CD4-positive, alpha-beta T cell treated with Interleukin-17A for 4 hours (primary cell): Measurements from ENCODE around the gene CHD1.
A peak's percentile ranks its signal among the peaks of the same experiment; 100 is the strongest.

Experiments used
- DNase-seq: peaks from one replicate; pipeline ENCODE4 v3.0.0-alpha.2; 2020; ENCODE audit warnings: mixed read lengths

The CHD1 gene

DNA sequence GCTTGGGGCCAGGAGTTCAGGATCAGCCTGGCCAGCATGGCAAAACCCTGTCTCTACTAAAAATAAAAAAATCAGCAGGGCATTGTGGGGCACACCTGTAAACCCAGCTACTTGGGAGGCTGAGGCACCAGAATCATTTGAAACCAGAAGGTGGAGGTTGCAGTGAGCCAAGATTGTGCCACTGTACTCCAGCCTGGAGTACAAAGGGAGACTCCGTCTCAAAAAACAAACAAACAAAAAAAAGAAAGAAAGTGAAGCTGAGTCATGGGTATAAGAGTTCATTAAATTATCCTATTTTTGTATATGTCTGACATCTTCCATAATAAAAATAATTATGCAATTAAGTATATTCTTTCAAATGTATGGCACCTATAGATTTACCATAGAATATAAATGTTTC, 37.2 kb downstream of the CHD1 start:
- no peak for DNase-seq

DNA sequence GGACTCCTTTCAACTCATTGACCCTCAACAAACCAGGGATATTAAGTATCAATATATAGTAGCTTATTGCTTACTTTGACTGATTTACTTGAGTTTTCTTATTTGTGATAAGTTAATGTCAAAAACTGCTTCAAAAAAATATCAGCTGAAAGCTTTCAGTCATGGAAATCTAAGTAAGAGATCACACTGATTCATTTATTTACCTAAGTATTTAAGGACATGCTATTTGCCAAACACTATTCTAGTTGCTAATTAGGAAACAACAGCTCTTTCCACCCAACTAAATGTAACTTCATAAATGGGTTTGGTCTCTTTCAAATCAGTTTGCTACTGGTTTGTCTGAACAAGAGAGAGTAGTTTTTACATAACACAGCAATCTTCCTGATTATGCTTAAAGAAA, 48.2 kb downstream of the CHD1 start:
- DNase-seq: no peak

DNA sequence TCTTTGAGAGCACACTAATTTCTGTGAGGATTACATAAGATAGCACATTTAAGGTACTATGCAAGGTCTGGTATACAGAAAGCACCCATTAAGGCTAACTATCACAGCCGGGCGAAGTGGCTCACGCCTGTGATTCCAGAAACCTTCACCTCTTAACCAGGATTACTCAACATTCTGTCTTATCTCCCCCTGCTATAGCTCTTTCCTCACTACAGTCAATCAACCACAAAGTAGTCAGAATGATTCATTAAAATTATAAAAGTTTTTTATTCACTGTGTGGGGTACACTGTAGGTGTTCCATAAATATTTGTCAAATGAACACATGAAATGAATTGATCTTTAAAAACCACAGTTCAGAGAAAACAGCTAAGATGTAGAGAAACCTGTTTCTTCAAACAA, 48.7 kb downstream of the CHD1 start:
- DNase-seq: no peak

DNA sequence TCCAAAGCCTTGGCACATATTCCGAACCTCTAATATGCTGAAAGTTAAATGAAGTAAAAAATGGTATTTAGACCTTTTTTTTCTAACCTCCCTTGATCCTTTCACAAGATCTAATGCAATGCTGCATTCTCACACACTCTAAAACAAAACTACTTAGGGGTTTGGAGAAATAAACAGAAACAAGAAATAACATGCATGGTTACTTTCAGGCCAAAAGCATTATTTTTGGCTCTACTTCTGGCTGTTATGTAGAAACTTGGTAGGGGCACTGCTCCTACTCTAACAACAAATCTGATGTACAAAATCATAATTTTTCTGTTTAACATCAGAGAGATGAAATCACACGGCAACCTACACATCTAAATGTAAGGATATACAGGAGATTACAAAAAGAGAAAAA, 51.2 kb downstream of the CHD1 start:
- no peak for DNase-seq

DNA sequence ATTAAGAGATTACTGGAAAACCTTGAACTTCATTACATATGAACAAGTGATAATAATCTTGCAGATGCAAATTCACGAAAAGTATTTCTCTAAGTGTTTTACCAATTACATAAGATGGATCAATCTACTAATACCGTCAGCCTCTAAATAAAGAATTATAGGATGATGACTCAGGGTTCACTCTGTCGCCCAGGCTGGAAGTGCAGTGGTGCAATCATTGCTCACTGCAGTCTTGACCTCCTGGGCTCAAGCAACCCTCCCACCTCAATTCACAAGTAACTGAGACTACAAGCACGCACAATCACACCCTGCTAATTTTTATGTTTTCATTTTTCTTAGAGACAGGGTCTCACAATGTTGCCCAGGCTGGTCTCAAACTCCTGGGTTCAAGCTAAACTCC, 56.1 kb downstream of the CHD1 start:
- no peak for DNase-seq

DNA sequence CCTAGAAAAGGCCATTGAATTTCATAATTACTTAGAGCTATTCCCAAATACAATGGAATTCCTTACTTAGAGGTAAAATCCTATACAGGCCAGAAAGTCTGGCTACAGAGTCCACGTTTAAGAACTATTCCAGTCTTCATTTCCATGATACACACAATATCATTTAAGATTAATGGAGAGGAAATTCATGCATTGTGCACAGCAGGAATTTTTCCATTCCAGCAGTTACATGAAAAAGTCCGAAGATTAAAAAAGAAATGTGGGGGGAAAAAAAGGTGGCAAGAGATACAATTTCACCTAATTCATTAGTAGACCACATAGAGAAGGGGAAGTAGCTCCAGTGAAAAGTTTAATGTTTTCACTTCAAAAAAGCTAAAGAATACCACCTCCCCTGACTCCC, 63.1 kb downstream of the CHD1 start:
- no peak for DNase-seq

DNA sequence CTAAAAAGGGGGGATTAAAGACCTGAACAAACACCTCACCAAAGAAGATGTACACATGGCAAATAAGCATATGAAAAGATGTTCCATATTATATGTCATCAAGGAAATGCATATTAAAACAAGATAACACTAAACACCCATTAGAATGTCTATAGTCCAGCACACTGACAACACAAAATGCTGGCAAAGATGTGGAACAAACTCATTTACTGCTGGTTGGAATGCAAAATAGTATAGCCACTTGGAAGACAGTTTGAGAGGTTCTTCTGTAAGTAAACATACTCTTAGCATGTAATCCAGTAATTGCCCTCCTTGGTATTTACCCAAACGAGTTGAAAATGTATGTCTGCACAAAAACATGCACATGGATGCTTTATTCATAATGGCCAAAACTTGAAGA, 81.8 kb downstream of the CHD1 start:
- DNase-seq: no peak

DNA sequence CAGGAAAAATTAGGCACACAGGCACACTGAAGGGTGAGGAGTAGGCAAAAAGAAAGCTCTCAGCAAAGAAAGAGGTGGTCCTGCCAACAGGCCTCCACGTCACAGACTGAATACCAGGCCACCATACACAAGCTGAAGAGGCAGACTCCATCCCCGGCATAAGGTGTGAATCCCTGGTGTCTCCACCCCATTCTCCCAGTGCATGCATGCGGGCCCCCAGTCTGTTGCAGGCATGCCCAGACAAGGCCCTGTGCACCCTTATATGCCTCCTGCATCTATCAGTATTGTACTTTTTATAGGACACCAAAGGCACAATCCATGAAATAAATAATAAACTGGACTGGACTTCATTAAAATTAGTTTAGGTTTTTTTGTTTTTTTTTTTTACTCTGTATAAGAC, 82.3 kb downstream of the CHD1 start:
- no peak for DNase-seq

DNA sequence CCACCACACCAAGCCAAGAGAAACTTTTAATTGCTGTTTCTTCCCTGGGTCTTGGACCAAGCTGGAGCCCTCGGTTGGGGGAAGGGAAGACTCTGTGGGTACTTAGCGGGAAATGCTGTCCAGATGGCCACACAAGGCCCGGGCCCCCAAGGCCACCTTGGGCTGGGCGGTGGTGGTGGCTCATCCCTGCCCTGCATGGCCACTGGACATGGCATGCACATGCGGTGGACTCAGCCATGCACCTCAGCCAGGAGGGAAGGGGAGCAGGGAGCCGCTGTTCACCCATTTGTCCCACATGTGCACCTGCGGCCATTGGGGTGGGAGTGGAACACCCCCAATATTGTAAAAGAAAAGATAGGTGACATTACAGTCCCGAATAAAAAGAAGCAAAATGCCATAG, 82.9 kb downstream of the CHD1 start:
- DNase-seq: no peak

DNA sequence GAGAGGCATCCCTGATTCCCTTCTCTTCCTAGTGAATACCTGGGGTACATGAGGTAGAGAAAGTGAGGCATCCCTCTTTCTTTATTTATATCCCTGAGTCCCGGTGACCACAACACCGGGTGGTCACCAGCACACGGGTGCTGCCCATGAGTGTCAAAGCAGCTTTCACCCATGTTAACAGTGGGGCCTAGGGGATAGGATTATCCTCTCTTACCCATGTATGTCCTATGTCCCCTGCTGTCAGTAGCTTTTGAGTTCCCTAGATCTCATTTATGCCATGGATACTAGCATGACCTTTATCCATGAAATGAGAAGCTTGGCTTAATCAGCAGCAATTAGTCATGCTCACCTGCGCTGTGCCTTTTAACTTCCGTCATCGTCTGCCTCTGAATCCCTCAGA, 83.9 kb downstream of the CHD1 start:
- DNase-seq: no peak

DNA sequence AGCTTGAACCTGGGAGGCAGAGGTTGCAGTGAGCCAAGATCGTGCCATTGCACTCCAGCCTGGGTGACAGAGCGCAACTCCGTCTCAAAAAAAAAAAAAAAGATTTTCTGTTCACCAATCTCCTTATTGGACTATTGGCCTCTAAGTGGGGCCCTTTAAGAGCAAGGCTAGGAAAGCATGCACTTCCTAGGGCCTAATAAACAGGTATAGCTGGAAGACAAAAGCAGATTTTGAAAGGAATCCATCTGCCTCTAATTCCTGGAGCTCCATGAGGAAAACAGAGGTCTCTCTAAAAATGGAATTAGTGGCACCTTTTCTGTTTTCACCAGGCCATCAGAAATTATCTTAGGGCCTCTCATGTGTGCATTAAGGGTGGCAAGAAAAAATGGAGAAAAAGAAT, 85.3 kb downstream of the CHD1 start:
- DNase-seq: no peak

DNA sequence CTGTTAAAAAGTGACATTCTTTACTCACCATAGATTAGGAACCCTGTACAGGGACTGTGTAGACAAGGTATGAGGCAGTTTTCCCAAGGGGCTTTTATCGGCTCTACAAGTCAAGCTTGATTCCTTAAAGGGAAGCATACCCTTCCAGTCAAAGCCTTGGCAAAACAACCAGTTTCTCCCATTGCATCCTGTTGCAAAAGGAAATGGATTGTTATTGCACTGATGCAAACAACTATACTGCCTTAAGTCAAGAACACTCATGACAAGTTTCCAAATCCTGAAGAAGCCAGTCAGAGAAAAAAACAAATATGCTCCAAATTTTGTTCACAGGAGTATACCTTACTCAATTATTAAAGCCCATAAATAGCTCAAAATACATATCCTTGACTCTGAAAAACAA, 87.9 kb downstream of the CHD1 start:
- no peak for DNase-seq

DNA sequence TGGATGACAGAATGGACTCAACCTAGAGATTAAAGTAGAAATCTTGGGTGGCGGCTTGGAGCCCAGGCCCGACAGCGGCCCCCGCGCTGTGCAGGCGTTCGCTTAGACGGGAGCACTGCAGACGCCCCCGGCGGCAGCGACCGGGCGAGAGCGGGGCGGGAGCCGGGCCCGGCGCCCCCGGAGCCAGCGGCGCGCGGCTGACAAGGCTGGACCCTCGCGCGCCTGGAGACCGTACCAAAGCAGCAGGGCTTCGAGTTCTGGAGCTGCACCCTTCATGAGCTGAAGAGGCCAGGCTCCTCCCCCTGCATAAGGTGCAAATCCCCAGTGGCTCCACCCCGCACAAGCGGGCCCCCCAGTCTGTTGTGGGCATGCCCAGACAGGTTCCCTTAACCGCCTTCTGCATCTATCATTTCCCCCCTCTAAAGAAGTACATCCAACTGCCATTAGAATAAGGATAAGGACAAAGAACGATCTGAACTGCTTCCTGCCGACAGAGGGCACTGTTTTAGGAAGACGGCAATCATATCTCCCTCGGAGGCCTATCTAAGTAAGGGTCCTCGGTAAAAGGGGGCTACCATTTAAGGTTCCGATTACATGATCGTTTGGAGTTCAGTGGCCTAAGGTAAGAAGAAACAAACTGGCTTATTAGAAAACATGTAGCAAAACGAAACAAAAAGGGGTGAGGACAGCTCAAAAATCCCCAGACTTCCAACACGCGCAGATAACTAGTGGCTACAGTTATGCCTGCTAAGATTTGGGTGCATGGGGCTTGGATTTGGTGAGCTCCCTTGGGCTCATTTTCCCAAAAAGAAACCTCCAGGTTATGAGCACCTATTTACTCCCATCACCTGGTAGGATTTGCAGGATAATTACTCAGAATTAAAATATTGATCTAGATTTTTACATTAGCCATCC, 89.1 kb downstream of the CHD1 start:
- DNase-seq: peak; percentile 5

DNA sequence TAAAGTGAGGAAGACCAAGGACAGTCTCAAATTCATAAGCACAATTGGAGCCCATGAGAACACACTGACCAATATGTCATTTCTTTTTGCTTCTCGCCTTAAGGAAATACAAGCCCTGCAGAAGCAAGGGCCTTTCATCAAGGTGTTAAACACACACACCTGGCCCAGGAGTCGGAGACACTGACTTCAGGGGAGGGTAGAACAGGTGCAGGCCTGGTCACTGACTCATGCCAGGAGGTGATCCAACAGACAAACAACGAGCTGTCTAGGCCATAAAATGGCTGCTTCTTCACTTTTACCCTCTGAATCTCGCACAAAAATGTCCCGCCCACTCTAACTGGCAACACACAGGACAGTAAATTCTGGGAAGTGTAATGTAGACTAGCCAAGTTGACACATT, 92.6 kb downstream of the CHD1 start:
- DNase-seq: no peak

DNA sequence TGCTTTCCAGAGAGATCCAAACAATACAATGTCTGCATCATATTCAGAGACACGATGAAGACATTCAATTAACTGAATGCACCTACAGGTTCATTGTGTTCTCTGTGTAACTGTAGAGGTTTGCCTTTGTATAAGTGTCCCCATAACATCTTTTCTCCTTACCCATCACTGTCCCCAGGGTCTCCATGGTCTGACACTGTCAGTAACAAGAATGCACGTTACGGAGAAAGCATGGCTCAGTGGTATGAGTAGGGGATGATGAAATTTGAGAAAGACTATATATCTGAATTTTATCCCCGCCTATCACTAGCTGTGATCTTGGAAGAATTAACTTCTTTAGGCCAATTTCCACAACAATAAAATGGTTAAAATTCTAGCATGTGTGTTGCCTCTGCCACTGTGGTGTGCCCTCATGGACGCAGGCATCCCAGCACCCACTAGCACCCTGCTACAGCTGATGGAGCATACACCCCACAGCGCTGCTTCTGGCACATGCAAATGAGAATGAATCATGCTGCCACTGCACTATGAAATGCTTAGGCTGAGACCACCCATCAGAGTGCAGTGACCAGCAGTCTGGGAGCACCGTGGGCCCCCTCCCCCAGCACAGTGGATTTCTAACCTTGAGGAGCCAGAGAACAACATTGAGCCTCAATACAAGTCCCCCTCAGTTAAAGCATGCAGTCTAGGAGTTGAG, 101.1 kb downstream of the CHD1 start:
- no peak for DNase-seq

DNA sequence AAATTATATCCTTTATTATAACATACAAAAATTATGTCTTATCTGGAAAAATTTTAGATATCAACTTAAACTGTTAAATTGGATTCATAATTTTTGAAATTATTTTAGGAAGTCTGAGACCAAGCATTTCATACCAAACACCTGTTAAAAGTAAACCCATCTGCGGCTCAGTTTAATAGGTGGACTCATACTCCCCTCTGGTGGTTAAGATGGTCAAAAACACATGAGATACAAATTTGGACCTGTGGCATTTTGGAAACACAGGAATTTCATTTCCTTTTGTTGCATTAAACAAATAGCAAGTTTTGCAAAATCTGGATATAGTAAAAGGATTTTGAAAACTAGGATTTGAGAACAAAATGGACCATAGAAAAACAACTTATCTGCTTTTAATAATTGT, 101.6 kb downstream of the CHD1 start:
- no peak for DNase-seq

DNA sequence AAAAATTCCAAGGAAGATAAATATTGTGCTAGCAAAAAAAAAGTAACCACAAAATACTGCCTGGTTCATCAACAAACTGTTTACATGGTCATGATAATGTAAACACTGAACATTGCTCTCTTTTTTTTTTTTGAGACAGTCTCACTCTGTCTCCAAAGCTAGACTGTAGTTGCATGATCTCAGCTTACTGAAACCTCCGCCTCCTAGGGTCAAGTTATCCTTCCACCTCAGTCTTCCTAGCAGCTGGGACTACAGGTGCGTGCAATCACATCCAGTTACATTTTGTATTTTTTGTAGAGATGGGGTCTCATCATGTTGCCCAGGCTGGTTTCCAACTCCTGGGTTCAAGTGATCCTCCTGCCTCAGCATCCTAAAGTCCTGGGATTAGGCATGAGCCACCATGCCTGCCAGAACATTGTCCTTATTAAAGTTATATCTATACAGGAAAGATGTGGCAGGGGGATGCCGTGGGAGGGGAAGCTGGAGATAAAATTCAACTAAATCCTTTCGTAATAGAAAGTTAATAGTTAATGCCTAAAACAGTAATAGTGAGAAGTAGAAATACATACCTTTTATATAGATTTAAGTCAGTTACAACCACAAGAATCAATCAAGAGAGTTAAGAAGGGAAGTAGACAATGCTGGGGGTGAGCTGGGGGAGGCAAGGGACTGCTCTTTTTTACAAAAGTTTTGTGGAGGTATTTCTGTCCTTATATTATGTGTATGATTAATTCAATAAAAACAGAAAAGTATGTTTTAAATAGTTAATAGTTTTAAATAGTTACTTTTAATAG, 103.0 kb downstream of the CHD1 start:
- no peak for DNase-seq

DNA sequence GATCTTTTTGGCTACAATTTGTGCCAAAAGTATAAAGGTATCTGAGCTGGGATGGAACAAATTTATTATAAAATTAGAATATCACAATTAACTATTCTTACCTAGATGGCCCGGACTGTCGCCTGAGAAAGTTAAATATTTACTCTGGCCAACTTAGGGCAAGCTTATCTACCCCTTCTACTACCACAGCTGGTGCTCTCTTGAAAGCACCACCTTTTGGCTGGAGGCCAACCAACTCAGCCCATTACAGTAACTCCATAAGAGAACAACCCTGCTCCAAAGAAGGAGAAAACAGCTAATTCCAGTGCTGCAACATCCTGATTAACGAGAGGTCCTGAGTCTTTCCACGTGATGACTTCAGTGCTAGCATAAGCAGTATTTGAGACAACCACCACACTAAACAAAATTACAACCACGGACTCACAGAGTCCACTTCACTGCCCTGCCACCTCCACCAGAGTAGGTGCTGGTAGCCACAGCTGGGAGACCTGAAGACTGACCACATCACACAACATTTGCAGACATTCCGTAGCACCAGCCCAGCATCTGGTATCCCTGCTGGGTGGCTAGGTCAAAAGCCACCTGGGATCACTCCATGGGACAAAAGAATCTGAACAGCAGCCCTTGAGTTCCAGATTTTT, 112.1 kb downstream of the CHD1 start:
- DNase-seq: no peak

DNA sequence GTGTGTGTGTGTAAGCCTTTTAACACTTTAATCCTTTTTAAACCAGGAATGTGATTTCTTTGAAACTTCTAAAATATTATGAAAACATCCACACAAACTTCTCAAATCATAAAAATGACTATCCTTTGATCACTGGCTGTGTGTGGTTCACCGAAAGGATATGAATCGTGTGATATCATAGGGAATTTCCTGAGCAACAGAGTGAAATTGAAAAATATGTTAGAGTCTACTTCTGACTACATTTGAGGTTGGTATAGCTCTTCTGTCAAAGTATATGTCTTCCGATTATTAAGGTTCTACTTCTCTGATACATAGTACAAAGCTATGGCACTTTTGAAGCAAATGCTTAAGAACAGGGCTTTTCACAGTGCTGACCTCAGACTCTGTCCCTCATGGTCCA, 115.1 kb downstream of the CHD1 start:
- DNase-seq: no peak

DNA sequence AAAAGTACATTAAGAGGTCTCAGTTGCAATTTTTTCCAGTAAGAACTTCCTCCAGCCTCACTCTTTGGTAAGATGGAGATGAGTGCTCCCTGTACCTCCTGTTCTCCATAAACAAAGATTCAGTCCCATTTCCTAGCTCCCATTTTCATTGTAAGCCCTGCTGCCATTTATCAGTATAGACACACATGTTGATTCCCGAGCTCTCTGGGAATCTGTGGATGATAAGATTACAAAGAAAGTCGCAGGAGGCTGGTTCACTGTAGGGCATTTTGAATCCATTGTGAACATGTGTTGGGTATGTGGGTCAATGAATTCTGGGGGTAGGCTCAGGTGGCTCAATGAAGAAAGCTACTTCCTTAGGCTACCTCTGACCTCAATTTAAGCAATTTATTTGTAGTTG, 118.6 kb downstream of the CHD1 start:
- no peak for DNase-seq

DNA sequence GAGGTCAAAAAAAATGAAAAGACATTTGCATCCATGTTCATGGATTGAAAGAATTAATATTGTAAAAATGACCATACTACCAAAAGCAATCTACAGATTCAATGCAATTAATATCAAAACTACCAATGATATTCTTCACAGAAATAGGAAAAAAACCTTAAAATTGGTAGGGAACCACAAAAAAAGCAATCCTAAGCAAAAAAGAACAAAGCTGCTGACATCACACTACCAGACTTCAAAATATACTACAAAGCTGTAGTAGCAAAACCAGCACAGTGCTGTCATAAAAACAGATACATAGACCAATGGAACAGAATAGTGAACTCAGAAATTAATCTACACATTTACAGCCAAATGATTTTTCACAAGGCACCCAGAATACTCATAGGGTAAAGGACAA, 121.0 kb downstream of the CHD1 start:
- DNase-seq: no peak

DNA sequence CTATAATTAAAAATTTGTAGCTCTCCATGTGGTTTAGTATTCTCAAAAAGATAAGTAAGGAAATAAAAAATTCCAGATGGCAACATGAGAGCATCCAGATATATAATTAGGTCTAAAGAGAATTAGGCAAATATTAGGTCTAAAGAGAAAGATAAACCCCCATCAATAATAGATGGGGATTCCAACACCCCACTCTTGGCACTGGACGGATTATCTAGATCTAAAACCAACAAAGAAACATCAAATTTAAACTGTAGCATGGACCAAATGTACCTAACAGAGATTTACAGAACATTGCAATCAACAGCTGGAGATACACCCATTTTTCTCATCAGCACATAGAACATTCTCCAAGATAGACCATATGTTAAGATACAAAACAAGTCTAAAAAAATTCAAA, 123.7 kb downstream of the CHD1 start:
- no peak for DNase-seq

DNA sequence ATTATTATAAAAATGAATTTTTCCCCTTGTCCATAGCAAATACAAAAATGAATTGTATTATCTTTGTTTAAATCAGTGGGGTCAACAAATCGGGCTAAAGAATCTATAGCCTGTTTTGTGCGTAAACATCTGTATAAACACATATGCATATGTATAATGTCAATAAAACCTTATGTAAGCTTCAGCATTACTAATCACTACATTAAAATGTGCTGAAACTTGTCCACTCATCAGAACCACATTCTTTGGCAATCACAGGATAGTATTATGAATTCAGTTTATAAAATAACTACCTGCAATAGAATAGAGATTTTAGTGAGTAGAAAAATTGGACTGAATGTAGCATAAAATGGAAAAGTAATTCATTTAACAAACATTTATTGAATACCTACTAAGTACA, 124.7 kb downstream of the CHD1 start:
- DNase-seq: no peak
